ENCODE results near the gene NEUROD2.

GRCh38 chr17:39641097-39641496 is 33.4 kb upstream of the NEUROD2 start:
- TF ChIP-seq ZBTB33 (IDR thresholded peaks at IDR 0.05) (no peak), CTCF (IDR thresholded peaks at IDR 0.05; ENCODE audit: low read depth, low read length, missing input control) (no peak), NR2F2 (IDR thresholded peaks at IDR 0.05) (no peak), TAF1 (conservative IDR thresholded peaks at IDR 0.05) (no peak), SP1 (IDR thresholded peaks at IDR 0.05) (no peak)

Measured in liver (tissue), 3 donors.